Stimulated activated CD8-positive, alpha-beta memory T cell treated with anti-CD3 and anti-CD28 coated beads, Interleukin-7, amount 100 ng/mL, for 1 hour (primary cell): Measurements from ENCODE around the gene IRF2.

Experiments used
- DNase-seq, 2 donors: peaks; one replicate each; pipeline ENCODE4 v3.0.0-alpha.2; 2020; ENCODE audit warnings: low read depth in 2 of 2

The IRF2 gene

DNA sequence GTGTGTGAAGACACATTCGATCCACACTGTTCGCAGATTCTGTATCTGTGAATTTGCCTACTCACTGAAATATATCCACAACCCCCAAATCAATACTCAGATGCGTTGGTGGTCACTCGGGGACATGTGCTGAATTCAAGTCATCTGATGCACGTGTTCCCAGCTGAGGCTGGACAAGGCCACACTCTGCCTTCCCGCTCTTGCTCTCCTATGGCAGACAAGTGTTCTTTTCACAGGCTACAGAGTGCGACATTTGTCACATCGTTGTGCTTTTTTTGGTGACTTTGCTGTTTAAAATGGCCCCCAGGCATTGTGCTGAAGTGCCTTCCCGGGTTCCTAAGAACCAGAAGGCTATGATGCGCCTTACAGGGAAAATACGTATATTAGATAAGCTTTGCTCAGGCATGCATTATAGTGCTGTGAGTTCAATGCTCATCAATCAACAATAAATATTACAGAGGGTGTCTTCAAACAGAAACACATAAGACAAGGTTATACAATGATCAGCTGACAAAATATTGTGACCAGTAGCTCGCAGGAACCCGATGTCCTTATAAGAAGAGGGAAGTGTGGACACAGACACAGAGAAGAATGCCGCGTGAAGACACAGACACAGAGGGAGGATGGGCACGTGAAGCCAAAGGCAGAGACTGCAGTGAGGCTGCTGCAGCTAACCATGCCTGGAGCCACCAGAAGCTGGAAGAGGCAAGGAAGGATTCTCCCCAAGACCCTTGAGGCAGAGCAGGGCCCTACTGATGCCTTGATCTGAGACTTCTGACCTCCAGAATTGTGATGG, 42.0 kb downstream of the IRF2 start:
- no peak for DNase-seq

DNA sequence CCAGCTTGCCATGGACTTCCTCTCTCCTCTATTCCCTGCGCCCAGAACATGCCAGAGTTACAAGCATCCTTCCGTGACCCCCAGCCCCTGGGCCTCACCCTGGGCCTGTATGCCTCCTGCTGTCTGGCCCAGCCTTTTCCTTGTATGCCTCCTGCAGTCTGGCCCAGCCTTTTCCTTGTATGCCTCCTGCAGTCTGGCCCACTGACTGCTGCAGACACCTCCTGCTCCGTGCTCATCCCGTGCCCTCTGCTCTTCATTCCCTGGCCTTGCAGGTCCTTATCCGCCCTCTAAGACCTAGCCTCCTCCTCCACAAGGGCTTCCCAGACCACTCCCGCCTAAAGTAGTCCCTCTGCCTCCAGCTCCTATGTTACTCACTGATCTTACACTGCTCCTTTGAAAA, 44.2 kb downstream of the IRF2 start:
- no peak for DNase-seq

DNA sequence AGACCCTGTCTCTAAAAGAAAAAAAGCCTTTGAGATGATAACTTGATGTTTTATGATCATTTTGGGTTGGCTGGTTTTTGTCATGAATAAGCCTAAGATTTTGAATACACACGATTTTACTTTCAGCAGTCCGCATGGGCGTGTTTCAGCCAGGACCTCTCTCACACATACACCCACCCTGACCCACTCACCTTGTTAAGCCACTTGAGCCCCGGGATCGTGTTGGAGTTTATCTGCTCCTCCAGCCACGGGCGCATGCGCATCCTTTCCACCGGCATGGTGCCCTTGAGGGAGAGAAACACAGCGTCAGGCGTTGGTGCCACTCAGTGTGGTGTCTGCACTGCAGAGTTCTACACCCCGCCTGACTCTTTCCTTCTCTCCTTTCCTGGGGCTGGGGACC, 45.6 kb downstream of the IRF2 start:
- DNase-seq = no peak

DNA sequence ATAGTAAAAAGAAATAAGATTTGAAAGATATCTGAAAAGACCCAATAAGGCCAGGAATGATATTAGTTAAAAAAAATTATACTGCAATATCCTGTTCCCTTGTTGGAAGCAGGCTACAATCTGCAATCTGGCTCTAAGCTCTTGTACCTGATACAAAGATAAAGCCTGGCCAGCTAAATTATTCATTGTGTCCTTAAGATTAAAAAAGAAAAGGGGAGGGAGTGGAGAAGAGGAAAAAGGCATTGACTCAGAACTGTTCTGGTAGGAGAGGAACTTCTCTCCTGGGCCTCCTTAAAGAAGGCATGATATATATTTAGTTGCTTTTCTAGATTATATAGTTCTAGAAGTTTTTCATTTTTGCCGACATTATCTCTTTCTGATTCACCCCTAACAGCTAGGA, 46.7 kb downstream of the IRF2 start:
- DNase-seq = no peak

DNA sequence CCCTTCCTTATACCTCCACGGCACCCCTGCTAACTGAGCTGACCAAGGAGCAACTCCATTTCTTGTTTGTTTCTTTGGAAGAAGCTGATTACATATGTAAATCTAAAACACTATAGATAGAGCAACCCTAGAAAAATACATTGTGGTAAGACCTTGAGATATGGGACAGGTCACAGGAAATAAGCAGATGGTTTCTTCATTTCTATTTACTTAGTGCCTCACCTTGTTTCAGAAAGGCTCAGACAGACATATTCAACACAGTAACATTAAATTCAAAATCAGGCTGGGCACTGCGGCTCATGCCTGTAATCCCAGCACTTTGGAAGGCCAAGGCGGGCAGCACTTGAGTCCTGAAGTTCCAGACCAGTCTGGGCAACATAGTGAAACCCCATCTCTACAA, 47.3 kb downstream of the IRF2 start:
- no peak for DNase-seq

DNA sequence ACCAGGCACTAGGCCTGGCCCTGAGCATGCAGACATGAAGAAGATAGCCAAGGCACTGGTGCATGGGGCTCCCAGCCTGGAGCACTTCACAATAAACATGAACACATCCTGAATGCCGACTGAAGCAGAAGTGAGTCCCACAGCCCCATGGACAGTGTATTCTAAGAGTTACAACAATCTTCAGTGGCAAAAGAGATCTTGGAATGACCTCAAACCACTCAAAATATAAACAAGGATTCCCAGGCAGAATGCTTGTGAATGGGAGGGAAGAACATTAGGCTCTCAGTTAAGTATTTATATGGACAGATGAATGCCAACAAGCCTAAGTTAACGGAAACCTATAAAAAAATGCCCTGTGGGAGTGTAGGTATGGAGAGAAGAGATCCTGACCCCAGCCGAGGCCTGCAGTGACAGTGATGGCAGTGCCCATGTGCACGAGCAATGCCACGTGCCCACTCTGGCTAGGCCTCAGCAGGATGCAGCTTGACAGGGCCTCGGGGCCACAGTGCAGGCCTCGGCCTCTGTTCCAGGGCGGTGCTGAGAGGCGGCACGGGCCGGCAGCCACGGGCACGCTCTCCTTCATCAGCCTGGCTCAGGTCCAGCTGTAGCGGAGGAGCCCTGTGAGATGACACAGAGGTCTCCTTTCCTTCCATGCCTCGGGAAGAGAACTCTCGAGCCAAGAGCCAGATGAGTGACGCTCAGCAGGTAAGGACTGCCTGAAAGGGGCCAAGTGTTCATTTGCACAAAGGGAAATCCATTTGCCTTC, 49.2 kb downstream of the IRF2 start:
- no peak for DNase-seq

DNA sequence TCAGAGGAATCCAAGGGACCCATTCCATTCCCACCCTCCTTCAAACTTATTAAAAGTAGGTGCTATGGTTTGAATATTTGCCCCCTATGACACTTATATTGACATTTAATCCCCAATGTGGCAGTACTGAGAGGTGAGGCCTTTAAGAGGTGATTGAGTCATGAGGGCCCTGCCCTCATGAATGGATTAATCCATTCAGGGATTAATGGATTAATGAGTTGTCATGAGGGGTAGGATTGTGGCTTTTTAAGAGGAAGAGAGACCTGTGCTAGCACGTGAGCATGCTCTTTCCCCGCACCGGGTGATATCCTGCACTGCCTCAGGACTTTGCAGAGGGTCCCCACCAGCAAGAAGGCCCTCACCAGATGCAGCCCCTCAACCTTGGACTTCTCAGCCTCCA, 50.1 kb downstream of the IRF2 start:
- no peak for DNase-seq

DNA sequence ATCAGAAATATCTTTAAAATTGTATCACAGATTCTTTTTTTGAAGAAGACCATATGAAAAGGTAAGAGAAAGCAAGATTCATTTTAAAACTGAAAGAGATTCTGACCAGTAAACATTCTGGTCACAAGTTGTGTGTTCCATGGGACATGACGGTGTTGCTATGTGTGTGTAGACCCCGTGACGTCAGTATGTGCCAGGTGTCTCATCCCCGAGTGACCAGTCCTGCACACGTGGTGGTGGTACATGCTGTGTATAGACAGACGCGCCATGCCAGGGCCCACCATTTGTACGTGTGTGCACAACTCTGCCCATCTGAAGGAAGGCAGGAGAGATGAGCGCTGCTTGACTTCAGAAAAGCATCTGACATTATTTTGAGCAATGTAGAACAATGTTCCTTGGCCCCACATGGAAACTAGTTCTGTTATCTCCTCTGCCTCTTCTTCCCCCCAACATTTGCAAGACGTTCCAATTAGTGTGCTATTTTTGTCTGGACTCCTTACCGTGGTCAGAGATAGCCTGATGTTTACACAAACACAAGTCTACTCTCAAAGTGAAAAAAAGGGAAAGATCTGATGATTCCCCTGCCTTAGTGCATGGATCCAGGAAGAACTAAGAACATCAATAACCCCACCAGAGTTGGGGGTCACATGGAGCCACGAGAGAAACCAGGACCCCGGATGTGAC, 51.2 kb downstream of the IRF2 start:
- no peak for DNase-seq

DNA sequence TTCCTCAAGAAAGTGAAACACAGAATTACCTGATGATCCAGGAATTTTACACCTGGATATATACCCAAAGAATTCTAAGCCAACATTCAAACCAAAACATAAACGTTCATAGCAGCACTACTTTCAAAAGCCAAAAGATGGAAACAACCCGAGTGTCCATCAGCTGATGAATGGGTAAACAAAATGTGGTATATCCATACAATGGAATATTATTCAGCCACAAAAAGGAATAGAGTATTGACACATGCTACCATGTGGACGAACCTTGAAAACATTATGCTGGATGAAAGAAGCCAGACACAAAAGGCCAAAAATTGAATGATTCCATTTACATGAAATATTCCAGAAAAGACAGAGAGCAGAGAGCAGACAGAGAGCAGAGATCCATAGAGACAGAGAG, 52.0 kb downstream of the IRF2 start:
- no peak for DNase-seq

DNA sequence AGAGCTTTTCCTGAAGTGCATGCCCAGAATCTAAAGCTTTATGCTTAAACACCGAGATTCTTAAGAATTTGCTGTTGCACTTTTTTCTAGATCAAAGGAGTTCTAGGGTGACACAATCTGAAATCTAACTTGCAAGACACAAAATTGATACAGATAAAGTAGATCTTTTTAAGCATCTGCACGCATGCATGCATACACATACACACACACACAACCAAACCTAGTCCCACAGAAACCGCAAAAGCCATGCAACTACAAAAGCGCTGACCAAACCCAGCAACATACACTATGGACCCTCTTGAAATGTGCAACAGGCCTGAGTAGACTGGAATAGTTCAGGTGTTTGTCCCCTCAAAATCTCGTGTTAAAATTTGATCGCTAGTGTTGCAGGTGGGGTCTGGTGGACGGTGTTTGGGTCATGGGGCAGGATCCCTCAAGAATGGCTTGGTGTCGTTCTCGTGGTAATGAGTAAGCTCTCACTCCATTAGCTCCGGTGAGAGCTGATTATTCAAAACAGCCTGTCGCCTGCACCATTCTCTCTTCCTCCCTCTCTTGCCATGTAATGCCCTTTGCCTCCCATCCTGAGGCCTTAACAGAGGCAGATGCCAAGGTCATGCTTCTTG, 52.7 kb downstream of the IRF2 start:
- no peak for DNase-seq

DNA sequence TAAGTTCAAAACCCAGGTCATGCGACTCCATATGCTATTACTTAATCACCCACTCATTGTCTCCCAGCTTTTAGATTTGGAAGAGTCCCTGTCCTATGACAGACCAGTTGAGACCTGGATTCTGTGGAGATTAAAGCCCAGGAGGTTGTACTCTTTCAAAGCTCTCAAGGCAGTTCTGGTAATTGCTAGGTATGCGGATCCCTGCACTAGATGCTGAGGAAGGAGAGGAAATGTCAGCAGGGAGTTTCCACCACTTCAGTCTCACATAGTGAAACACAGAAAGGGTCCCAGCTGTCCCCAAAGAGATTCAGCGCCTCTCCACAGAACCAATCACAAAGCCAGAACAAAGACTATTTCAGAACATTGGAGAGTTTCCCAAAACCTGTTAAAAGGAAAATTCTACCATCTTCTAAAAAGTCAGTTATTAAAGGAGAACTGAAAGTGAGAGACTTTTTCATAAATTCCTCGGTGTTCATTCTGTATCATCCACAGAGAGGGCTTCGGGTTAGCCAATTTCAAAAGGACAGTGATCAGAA, 53.4 kb downstream of the IRF2 start:
- no peak for DNase-seq

DNA sequence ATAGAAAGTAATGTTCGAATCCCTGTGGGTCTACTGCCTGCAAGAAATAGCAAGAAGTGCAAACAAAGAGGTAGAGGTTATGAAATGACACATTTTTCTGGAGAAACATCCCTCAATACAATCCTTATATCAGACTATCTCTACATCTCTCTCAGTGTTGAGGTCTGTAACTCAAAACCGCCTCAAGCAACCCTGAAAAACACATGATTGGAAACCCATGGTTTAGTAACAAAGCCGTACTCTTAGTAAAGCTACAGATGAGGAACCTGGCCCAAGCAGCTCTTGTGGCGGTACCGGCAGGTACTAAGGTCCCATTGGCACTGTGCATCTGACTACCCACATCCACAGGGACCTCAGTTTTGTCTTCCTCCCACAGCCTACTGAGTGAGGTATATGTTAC, 53.9 kb downstream of the IRF2 start:
- no peak for DNase-seq

DNA sequence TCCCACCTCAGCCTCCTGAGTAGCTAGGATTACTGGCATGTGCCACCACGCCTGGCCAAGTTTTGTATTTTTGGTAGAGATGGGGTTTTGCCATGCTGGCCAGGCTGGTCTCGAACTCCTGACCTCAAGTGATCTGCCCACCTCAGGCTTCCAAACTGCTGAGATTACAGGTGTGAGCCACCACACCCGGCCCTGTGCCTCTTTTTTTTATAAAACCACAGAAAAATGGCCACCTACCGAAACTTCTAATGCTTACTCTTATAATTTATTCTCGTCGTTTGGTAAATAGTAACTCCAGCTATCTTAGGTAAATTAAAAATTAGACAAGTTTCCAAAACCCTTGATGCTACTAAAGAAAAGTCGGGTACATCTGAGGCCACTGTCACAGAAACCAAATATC, 54.4 kb downstream of the IRF2 start:
- DNase-seq = no peak

DNA sequence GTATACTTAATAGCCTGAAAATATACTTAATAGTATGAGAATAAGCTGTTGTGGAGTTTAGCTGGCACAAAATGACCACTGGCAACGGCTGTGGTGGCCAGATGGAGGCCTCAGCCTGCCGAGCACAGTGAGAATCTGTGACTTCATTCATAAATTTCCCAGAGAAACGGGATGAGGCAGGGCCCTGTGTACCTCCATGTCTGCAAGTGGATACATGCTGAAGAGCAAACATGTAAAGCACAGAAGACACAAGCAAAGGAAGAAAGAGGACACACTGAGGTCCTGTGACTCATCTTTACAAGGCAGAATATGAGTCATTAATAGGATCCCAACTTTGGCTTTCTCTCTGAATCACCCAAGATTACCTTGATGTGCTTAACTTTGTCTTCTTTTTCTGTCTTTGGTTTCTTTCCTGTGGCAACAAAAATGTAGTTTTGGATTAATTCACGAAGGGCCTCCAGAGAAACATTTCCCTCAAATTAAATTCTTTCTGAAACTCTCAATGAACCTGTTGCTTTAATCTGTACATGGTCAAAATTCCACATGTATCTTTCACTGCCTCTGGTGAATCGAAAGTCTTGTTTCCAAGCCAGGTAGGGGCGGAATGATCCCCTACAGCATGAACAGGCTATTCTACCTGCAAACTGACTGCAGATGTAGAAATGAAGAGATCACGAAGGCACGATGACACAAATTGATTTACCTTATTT, 56.4 kb downstream of the IRF2 start:
- no peak for DNase-seq

DNA sequence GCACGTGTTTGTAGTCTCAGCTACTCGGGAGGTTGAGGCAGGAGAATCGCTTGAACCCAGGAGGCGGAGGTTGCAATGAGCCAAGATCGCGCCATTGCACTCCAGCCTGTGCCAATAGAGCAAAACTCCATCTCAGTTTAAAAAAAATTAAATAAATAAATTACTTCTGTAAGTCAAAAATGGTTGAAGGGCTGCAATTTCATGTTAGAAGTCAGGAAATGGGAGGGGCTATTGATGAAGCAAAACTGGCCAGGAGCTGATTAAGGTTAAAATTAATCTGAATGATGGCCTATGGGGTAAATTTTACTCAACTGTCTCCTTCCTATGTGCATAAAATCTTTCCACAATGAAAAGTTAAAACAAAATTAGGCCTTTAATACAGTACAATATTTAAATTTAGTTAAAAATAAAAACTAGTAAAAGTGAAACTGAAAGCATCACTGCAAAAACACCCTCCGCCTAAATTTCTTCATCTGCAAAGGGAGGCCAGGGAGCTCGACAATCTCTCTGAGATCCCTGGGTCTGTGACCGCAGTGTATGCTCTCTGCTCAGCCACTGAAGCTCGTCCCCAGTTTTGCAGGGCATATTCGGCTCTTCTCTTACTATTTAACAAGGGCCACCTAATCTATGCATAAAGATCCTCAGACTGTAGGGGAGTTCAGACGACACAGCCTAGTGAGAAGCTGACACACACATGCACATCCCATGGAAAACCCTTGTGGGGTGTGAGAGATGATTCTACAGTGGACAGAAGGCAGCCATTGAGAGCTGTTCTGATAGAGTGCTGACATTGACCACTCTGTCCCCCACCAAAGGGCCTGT, 57.2 kb downstream of the IRF2 start:
- DNase-seq = no peak

DNA sequence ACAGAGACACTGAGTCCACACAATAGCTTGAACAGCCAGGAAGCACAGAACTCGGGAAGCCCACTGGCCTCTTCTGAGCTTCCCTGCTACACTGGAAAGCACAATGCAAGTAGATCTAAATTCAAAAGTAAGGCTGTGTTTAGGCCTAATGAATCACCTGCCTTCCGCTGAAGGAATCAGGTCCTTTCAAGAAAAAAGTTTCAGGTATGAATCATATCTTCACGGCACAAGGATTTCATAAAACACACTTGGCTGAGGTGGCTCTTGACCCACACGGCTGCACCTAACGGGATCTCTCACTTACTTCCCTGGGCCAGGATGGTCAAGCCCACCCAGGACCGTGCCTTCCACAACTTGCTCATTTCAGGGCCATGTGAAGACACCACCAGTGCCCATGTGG, 59.3 kb downstream of the IRF2 start:
- DNase-seq = no peak

DNA sequence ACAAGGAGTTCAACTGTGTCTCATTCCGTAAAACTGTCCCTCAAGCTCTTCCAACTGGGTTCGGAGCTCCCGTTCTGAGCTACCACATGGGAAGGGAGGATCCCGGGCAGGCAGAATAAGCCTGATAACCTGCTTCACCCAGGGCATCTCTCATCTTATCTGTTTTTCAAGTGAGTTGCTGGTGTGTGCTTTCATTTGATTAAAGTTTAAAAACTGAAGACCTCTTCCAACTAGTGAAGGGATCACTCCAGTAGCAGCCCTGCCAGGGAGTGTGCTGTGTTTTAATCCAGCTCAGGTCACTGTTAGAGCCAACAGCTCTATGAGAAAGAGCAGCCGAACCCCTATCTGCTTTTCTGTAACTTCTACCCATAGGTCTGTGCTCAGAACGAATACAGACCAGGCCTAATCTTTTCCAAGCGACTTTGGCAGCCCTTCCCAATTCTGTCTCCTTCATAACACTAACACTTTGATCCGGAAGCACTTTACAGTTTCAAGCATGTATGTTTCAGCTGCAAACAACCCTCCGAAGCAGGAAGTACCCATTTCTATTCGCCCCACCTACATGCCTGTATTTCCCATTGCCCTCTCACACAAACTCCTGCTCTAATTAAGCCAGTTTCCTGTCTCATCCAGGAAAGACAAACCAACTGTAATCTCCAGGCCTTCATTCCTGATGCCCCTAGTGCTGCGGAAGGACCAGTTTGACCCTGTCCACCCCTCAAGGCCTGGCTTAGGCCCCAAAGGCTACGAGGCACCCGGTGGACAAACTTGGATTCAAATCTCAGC, 60.9 kb downstream of the IRF2 start:
- DNase-seq = no peak

DNA sequence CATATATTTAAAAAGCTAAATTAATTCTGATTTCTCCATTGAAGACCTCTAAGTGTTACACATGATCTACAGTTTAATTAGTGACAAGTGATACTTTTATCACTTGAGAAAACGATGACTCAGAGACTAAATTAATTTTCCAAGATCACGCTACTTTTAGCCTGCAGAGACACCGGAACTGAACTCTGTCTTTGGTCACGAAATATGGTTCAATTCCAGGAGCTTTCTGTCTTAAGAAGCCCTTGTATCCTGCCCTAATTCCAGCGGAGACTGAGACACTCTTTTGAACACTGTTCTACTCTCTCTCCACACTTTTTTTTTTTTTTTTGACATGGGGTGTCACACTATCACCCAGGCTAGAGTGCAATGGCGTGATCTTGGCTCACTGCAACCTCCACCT, 63.6 kb downstream of the IRF2 start:
- no peak for DNase-seq

DNA sequence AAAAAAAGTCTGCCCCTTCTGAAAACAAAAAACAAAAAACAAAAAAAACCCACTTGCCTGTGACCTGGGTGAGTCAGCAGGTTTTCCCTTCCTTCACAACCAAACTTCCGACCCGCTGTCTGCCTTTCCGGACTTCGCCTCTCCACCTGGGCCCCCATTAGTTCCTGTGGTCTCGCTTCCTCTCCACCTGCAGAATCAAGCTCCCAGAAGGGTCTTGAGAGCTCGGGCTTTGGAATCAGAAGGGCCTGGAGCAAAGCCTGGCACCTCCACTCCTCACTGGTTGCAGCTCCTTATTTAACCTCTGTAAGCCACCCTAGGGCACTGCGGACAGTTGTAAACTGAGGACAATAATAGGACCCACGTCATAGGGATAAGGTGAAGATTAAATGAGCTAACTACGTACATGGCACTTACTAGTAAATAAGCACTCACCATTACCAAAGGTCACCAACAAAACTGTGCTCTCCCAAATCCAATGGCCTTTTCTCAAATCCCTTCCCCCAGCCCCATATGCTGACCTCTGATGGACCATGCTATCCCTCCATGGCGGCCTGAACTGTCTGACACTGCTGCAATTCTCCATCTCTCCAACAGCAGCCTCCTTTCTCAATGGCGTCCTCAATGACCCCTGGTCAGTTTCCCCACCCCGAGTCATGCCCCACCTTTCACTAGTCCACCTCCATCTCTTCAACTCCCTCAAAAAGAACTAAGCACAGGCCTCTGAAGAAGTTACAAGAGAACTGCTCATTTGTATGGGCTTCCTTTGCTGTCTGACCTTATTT, 64.2 kb downstream of the IRF2 start:
- no peak for DNase-seq
